ENCODE results near the gene NME4. TPM values are rescaled to one million over a fixed set of nuclear protein-coding genes. Genes with fewer than 3 reads are reported as not detected.

NME4 gene
- total RNA-seq, 1 experiment from 2014 or later: 68.2 TPM

DNA sequence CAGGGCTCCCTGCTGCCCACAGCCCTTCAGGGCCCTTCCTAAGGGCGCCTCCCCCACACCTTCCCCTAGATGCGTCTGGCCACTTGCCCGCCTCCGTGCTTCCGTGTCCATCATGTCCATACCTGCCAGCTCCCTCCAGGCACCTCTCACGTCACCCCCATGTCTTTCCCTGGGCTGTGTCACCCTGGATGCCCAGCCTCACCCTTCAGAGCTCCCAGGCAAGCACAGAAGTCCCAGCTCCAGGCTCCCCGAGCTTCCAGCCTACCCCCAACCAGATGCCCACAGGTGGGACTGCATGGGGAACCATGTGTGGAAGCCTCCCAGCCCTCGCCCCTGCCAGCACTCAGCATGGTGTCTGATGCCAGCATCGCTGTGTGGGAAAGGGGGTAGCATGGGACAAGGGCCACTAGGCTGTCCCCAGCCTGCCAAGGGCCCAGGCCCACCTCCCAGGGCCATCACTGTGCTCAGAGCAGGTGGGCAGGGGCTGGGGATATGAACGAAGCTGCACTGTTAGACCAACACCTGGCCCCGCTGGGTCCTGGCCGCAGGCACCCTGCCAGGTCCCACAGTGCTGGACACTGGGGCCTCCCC is 42.6 kb upstream of the NME4 start (continued):
- TF ChIP-seq RAD21 (IDR thresholded peaks at IDR 0.05; ENCODE audit: low read depth) (no peak), TCF7L2 (IDR thresholded peaks at IDR 0.05; ENCODE audit: borderline replicate concordance, extremely low read depth, insufficient read depth, insufficient read length) (no peak)

DNA sequence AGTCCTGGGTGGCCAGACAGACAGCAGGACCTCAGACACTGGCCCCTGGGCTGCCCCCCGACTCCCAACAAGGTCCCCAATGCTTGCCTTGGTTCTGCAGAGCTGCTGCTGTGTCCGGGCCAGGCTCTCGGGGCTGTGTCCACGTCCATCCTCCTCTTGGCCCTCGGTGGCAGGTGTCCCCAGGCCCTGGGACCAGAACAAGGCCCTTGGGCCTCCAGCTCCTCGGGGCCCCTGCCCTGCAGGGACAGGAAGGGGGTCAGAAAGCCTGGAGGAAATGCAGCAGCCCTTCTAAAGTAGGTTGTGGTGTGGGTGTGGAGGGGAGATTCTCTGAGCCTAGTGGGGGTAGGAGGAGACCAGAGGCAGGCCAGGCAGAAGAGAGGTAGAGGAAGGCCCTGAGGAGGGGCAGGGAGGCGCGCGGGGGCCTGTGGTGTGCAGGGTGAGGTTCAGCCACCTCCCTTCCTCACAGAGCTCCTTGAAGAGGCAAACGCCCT is 42.0 kb upstream of the NME4 start:
- Histone ChIP-seq H3K9me3 (ENCODE audit: control insufficient read depth in 1 of 2, insufficient read depth in 1 of 2, low read depth in 1 of 2, low read length in 2 of 2) (no peaks in the 10 kb centered on the region), H3K4me3 (replicated peaks in 1 of 2; ENCODE audit: low read depth in 1 of 2, low read length in 2 of 2) (no peak overlapping the region), H4K20me1 (ENCODE audit: insufficient read depth) (no peaks in the 10 kb centered on the region), H3K36me3 (ENCODE audit: control insufficient read depth in 1 of 2, insufficient read depth in 2 of 2, low read length in 2 of 2) (0 out of 4 replicates have a peak, but pooled peaks cover 0 to 4% of the 10 kb centered on the region in 2 experiments), H2AFZ (ENCODE audit: low read depth, low read length, poor library complexity, severe bottlenecking) (no peak overlapping the region), H3K27ac (ENCODE audit: low read depth, low read length) (no peak overlapping the region), H3K4me1 (ENCODE audit: control insufficient read depth in 1 of 2, insufficient read depth in 2 of 2, low read length in 2 of 2) (peaks cover 2 to 7% of the 10 kb centered on the region in 2 experiments; a peak in 1 of 4 replicates), H3K4me2 (ENCODE audit: low read length) (no peak overlapping the region), H3K9ac (ENCODE audit: low read length) (no peak overlapping the region), H3K79me2 (ENCODE audit: insufficient read depth, low read length) (peaks cover 17% of the 10 kb centered on the region), H3K27me3 (ENCODE audit: insufficient read depth, low read length) (no peaks in the 10 kb centered on the region), H3K9me2 (ENCODE audit: insufficient read depth) (no peaks in the 10 kb centered on the region)
- ChIA-PET CTCF (no interaction called here), POLR2A (no interaction called here), RAD21 (ENCODE audit: low non-redundant PET in 1 of 2, low total read pairs in 2 of 2, uncharacterized antibody in 2 of 2, unreplicated experiment in 2 of 2) (no interaction called here)
- DNase-seq (ENCODE audit: low read depth, low spot score): no peak
- ATAC-seq: no peak
- BruUV-seq (replicated peaks): no TSS peak
- no peak for TF ChIP-seq FOSL1 (IDR thresholded peaks at IDR 0.05; ENCODE audit: low read depth)
- TF ChIP-seq EZH2phosphoT487 (IDR thresholded peaks at IDR 0.05; ENCODE audit: borderline replicate concordance): no peak
- TF ChIP-seq RAD21 (IDR thresholded peaks at IDR 0.05; ENCODE audit: low read depth): no peak
- no peak for TF ChIP-seq TCF7L2 (IDR thresholded peaks at IDR 0.05; ENCODE audit: borderline replicate concordance, extremely low read depth, insufficient read depth, insufficient read length)
- no peak for TF ChIP-seq JUND (IDR thresholded peaks at IDR 0.05)
- TF ChIP-seq, protein P1, sequence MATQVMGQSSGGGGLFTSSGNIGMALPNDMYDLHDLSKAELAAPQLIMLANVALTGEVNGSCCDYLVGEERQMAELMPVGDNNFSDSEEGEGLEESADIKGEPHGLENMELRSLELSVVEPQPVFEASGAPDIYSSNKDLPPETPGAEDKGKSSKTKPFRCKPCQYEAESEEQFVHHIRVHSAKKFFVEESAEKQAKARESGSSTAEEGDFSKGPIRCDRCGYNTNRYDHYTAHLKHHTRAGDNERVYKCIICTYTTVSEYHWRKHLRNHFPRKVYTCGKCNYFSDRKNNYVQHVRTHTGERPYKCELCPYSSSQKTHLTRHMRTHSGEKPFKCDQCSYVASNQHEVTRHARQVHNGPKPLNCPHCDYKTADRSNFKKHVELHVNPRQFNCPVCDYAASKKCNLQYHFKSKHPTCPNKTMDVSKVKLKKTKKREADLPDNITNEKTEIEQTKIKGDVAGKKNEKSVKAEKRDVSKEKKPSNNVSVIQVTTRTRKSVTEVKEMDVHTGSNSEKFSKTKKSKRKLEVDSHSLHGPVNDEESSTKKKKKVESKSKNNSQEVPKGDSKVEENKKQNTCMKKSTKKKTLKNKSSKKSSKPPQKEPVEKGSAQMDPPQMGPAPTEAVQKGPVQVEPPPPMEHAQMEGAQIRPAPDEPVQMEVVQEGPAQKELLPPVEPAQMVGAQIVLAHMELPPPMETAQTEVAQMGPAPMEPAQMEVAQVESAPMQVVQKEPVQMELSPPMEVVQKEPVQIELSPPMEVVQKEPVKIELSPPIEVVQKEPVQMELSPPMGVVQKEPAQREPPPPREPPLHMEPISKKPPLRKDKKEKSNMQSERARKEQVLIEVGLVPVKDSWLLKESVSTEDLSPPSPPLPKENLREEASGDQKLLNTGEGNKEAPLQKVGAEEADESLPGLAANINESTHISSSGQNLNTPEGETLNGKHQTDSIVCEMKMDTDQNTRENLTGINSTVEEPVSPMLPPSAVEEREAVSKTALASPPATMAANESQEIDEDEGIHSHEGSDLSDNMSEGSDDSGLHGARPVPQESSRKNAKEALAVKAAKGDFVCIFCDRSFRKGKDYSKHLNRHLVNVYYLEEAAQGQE (IDR thresholded peaks at IDR 0.05; ENCODE audit: low read depth): no peak
- TF ChIP-seq YY1 (IDR thresholded peaks at IDR 0.05; ENCODE audit: extremely low read depth, insufficient replicate concordance, low read depth, low read length): no peak
- TF ChIP-seq SP1 (IDR thresholded peaks at IDR 0.05; ENCODE audit: low read depth): no peak
- no peak for TF ChIP-seq EGR1 (IDR thresholded peaks at IDR 0.05; ENCODE audit: low read depth)
- no peak for TF ChIP-seq POLR2A (IDR thresholded peaks at IDR 0.05; ENCODE audit: borderline replicate concordance, extremely low read depth, insufficient read depth, insufficient read length)
- no peak for TF ChIP-seq POLR2AphosphoS5 (IDR thresholded peaks at IDR 0.05; ENCODE audit: low read depth, low read length)
- TF ChIP-seq CBX3 (IDR thresholded peaks at IDR 0.05; ENCODE audit: low read depth): no peak
- TF ChIP-seq, protein P2, sequence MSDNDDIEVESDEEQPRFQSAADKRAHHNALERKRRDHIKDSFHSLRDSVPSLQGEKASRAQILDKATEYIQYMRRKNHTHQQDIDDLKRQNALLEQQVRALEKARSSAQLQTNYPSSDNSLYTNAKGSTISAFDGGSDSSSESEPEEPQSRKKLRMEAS (IDR thresholded peaks at IDR 0.05): no peak
- no peak for TF ChIP-seq SIN3A (IDR thresholded peaks at IDR 0.05; ENCODE audit: low read depth)
- TF ChIP-seq, protein P3, sequence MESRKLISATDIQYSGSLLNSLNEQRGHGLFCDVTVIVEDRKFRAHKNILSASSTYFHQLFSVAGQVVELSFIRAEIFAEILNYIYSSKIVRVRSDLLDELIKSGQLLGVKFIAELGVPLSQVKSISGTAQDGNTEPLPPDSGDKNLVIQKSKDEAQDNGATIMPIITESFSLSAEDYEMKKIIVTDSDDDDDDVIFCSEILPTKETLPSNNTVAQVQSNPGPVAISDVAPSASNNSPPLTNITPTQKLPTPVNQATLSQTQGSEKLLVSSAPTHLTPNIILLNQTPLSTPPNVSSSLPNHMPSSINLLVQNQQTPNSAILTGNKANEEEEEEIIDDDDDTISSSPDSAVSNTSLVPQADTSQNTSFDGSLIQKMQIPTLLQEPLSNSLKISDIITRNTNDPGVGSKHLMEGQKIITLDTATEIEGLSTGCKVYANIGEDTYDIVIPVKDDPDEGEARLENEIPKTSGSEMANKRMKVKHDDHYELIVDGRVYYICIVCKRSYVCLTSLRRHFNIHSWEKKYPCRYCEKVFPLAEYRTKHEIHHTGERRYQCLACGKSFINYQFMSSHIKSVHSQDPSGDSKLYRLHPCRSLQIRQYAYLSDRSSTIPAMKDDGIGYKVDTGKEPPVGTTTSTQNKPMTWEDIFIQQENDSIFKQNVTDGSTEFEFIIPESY (IDR thresholded peaks at IDR 0.05; ENCODE audit: extremely low read depth, insufficient replicate concordance, low read length): no peak
- TF ChIP-seq, protein P4, sequence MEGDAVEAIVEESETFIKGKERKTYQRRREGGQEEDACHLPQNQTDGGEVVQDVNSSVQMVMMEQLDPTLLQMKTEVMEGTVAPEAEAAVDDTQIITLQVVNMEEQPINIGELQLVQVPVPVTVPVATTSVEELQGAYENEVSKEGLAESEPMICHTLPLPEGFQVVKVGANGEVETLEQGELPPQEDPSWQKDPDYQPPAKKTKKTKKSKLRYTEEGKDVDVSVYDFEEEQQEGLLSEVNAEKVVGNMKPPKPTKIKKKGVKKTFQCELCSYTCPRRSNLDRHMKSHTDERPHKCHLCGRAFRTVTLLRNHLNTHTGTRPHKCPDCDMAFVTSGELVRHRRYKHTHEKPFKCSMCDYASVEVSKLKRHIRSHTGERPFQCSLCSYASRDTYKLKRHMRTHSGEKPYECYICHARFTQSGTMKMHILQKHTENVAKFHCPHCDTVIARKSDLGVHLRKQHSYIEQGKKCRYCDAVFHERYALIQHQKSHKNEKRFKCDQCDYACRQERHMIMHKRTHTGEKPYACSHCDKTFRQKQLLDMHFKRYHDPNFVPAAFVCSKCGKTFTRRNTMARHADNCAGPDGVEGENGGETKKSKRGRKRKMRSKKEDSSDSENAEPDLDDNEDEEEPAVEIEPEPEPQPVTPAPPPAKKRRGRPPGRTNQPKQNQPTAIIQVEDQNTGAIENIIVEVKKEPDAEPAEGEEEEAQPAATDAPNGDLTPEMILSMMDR (IDR thresholded peaks at IDR 0.05 in 2 of 3, conservative IDR thresholded peaks at IDR 0.05 in 1 of 3; ENCODE audit: borderline replicate concordance in 1 of 3, insufficient read depth in 1 of 3, low read depth in 2 of 3, low read length in 2 of 3): no peak
- TF ChIP-seq ELF1 (IDR thresholded peaks at IDR 0.05; ENCODE audit: borderline replicate concordance, low read depth): no peak
- TF ChIP-seq ZFX (IDR thresholded peaks at IDR 0.05): no peak
- intact Hi-C loops (cut with micrococcal nuclease): loop anchor here (5.0 kb wide), 1 partner anchor 128 kb away; the partner anchor contains the start of gene LUC7L

Data from HCT116 (cell line).